PC-9 (cell line): ENCODE results near the gene ZNG1F. TPM values are rescaled to one million over a fixed set of nuclear protein-coding genes. Genes with fewer than 3 reads are reported as not detected.
A peak's percentile ranks its signal among the peaks of the same experiment; 100 is the strongest.
"Not testable (repeated sequence)": the region's sequence is repeated elsewhere in the genome, so short reads cannot be mapped to it uniquely, and the experiment has no call there.

ENCODE experiments used
- Bru-seq: library from RNA; stranded (reverse); fragments of 400-500 nt; gene quantifications from one replicate; lab custom pipeline; 2021; lab: Mats Ljungman, UMichigan
- BruChase-seq, 2 experiments: library from RNA; stranded (reverse); fragments of 400-500 nt; gene quantifications; one replicate each; lab custom pipeline; 2021; lab: Mats Ljungman, UMichigan
- BruUV-seq: library from RNA; stranded (reverse); fragments of 400-500 nt; replicated peaks from 2 replicates; lab custom pipeline; 2021; lab: Mats Ljungman, UMichigan
- CTCF ChIA-PET: fragments of 300-600 bp; sonication (Branson Sonifier 250); formaldehyde crosslinking; loops from one replicate; lab custom pipeline; 2022; ENCODE audit warnings: antibody characterized with exemption; lab: Charles Lee
- POLR2A ChIA-PET: fragments of 300-600 bp; sonication (Branson Sonifier 250); formaldehyde crosslinking; loops from one replicate; lab custom pipeline; 2022; ENCODE audit warnings: antibody characterized with exemption; ENCODE audit not compliant: unreplicated experiment; lab: Charles Lee
- DNase-seq, 2 experiments: peaks; one replicate each; pipeline versions ENCODE4 v3.0.0 to v3.0.0-alpha.2; 2015 to 2022; ENCODE audit warnings: mixed read lengths in 1 of 2
- H2AFZ ChIP-seq: fragments of 200-600 bp; sonication (generic); 2 replicates; pipeline ENCODE4 v1.8.1; 2017; ENCODE audit warnings: antibody characterized with exemption
- H3F3A ChIP-seq: fragments of 200-600 bp; sonication (generic); 2 replicates; pipeline ENCODE4 v1.8.1; 2017; ENCODE audit warnings: antibody characterized with exemption, mild to moderate bottlenecking, low read depth; ENCODE audit not compliant: insufficient read depth
- H3K27ac ChIP-seq: fragments of 200-600 bp; sonication (generic); 2 replicates; pipeline ENCODE4 v1.6.1; 2016; ENCODE audit warnings: mixed run types
- H3K27me3 ChIP-seq: fragments of 200-600 bp; sonication (generic); 2 replicates; pipeline ENCODE4 v1.6.1; 2016; ENCODE audit warnings: low read depth, mixed run types; ENCODE audit not compliant: insufficient read depth
- H3K36me3 ChIP-seq: fragments of 200-600 bp; sonication (generic); 2 replicates; pipeline ENCODE4 v1.6.1; 2016; ENCODE audit warnings: low read depth, mixed run types
- H3K4me1 ChIP-seq: fragments of 200-600 bp; sonication (generic); replicated peaks from 2 replicates; pipeline ENCODE4 v1.6.1; 2016; ENCODE audit warnings: mixed run types; ENCODE audit not compliant: insufficient read depth
- H3K4me2 ChIP-seq: fragments of 200-600 bp; sonication (generic); 2 replicates; pipeline ENCODE4 v1.6.1; 2017; ENCODE audit warnings: mixed run types
- H3K4me3 ChIP-seq: fragments of 200-600 bp; sonication (generic); 2 replicates; pipeline ENCODE4 v1.6.1; 2016; ENCODE audit warnings: mixed run types
- H3K79me2 ChIP-seq: fragments of 200-600 bp; sonication (generic); 2 replicates; pipeline ENCODE4 v1.6.1; 2017; ENCODE audit warnings: low read depth, mixed run types
- H3K9me2 ChIP-seq: fragments of 200-600 bp; sonication (generic); 2 replicates; pipeline ENCODE4 v1.8.1; 2017; ENCODE audit warnings: mild to moderate bottlenecking; ENCODE audit not compliant: insufficient read depth
- H3K9me3 ChIP-seq: fragments of 200-600 bp; sonication (generic); 2 replicates; pipeline ENCODE4 v1.8.1; 2016; ENCODE audit warnings: low read depth; ENCODE audit not compliant: insufficient read depth
- H4K20me1 ChIP-seq: fragments of 200-600 bp; sonication (generic); 2 replicates; pipeline ENCODE4 v1.8.1; 2017; ENCODE audit not compliant: insufficient read depth
- intact Hi-C: fragments of 100-400 bp; cut with micrococcal nuclease; formaldehyde crosslinking; loops from one replicate; pipeline ENCODE4 v1.10.0; 2022; ENCODE audit not compliant: unreplicated experiment
- long read RNA-seq: library from polyadenylated mRNA; stranded (forward); transcript quantifications from one replicate; pipeline ENCODE4 v2.0.0, GENCODE V29; 2022
- total RNA-seq: library from RNA; stranded (reverse); gene quantifications from 2 replicates; pipeline ENCODE4 v1.2.3, GENCODE V29; 2021

The ZNG1F gene
- 1.3 and 2.7 TPM in 2 replicates for total RNA-seq
- percentile 43 among the genes with signal in this experiment for Bru-seq, nascent RNA
- percentile 47 among the genes with signal in this experiment for BruChase-seq, experiment 1, labeled RNA remaining after a 2-hour chase
- percentile 31 among the genes with signal in this experiment for BruChase-seq, experiment 2, labeled RNA remaining after a 6-hour chase
- long read RNA-seq, partial matches to known transcripts: 64 of 66 reads
- long read RNA-seq, other reads (novel, unspliced or antisense): 2 of 66 reads

GRCh38 chr9:41189217-41189616 lies at the start of gene ZNG1F:
Gene ZNG1F (minus strand): TSS chr9:41189317. CDS start chr9:41189258, 59 bp downstream.
- H3K4me3 ChIP-seq, H4K20me1 ChIP-seq, H3K27me3 ChIP-seq, H3F3A ChIP-seq, H3K79me2 ChIP-seq, H2AFZ ChIP-seq, H3K4me2 ChIP-seq, POLR2A ChIA-PET, H3K27ac ChIP-seq, H3K9me3 ChIP-seq, H3K36me3 ChIP-seq, CTCF ChIA-PET, H3K9me2 ChIP-seq, intact Hi-C loops, BruUV-seq, DNase-seq, H3K4me1 ChIP-seq: not testable (repeated sequence)

GRCh38 chr9:41237110-41237749 lies 48.1 kb upstream of the ZNG1F start:
- H3K4me1 ChIP-seq, H3K27ac ChIP-seq, H3F3A ChIP-seq, CTCF ChIA-PET, H3K9me3 ChIP-seq, H4K20me1 ChIP-seq, H2AFZ ChIP-seq, H3K4me2 ChIP-seq, H3K36me3 ChIP-seq, H3K27me3 ChIP-seq, POLR2A ChIA-PET, DNase-seq, H3K9me2 ChIP-seq, intact Hi-C loops, H3K4me3 ChIP-seq, H3K79me2 ChIP-seq, BruUV-seq: not testable (repeated sequence)

- CTCF ChIA-PET, H3K9me3 ChIP-seq, DNase-seq, H3K27me3 ChIP-seq, POLR2A ChIA-PET, H3K9me2 ChIP-seq, H3F3A ChIP-seq, H3K4me2 ChIP-seq, H3K27ac ChIP-seq, H3K36me3 ChIP-seq, BruUV-seq, H3K79me2 ChIP-seq, H2AFZ ChIP-seq, H4K20me1 ChIP-seq, H3K4me1 ChIP-seq, intact Hi-C loops, H3K4me3 ChIP-seq: not testable (repeated sequence)
Measured at GRCh38 chr9:41236486-41237109, 47.5 kb upstream of the ZNG1F start.

- H3K4me1 ChIP-seq, H3K9me3 ChIP-seq, H3K4me3 ChIP-seq, intact Hi-C loops, BruUV-seq, H3K36me3 ChIP-seq, CTCF ChIA-PET, H3F3A ChIP-seq, H4K20me1 ChIP-seq, H3K27ac ChIP-seq, H3K9me2 ChIP-seq, H3K4me2 ChIP-seq, H3K27me3 ChIP-seq, POLR2A ChIA-PET, H2AFZ ChIP-seq, H3K79me2 ChIP-seq, DNase-seq: not testable (repeated sequence)
Measured at GRCh38 chr9:41234811-41235805, 46.0 kb upstream of the ZNG1F start.

GRCh38 chr9:41234221-41234620 lies 45.1 kb upstream of the ZNG1F start:
- H3K27me3 ChIP-seq, H3K79me2 ChIP-seq, H3K4me3 ChIP-seq, H3K4me1 ChIP-seq, H3K27ac ChIP-seq, H3F3A ChIP-seq, H3K9me2 ChIP-seq, H3K36me3 ChIP-seq, DNase-seq, H2AFZ ChIP-seq, H3K9me3 ChIP-seq, H4K20me1 ChIP-seq, CTCF ChIA-PET, intact Hi-C loops, POLR2A ChIA-PET, BruUV-seq, H3K4me2 ChIP-seq: not testable (repeated sequence)

GRCh38 chr9:41232326-41232725 lies 43.2 kb upstream of the ZNG1F start:
- H3K9me2 ChIP-seq, H3K79me2 ChIP-seq, CTCF ChIA-PET, DNase-seq, H3K9me3 ChIP-seq, H3K36me3 ChIP-seq, intact Hi-C loops, H3K27ac ChIP-seq, H3F3A ChIP-seq, H3K4me2 ChIP-seq, H4K20me1 ChIP-seq, H2AFZ ChIP-seq, H3K27me3 ChIP-seq, H3K4me1 ChIP-seq, H3K4me3 ChIP-seq, BruUV-seq, POLR2A ChIA-PET: not testable (repeated sequence)
